Head of caudate nucleus (tissue), 42 donors: ENCODE data around the gene GALNT17.
A peak's percentile ranks its signal among the peaks of the same experiment; 100 is the strongest.
"Not testable (repeated sequence)": the region's sequence is repeated elsewhere in the genome, so short reads cannot be mapped to it uniquely, and the experiment has no call there.

Source experiments
- DNase-seq, 42 donors: peaks; one replicate each; pipeline versions ENCODE4 v3.0.0 to v3.0.0-alpha.2; 2020 to 2021; ENCODE audit warnings: mixed read lengths in 7 of 42
- intact Hi-C: fragments of 100-400 bp; cut with DNase I; formaldehyde crosslinking; loops from one replicate; pipeline ENCODE4 v1.15.0; 2022

Gene GALNT17

GRCh38 chr7:71148098-71148497 is 16.2 kb downstream of the GALNT17 start:
- intact Hi-C loops = no loop called here
- DNase-seq = no peak

GRCh38 chr7:71155236-71155635 is 23.3 kb downstream of the GALNT17 start:
- DNase-seq = no peak
- intact Hi-C loops = no loop called here

GRCh38 chr7:71157757-71158156 is 25.8 kb downstream of the GALNT17 start:
- intact Hi-C loops = no loop called here
- DNase-seq = no peak

DNA sequence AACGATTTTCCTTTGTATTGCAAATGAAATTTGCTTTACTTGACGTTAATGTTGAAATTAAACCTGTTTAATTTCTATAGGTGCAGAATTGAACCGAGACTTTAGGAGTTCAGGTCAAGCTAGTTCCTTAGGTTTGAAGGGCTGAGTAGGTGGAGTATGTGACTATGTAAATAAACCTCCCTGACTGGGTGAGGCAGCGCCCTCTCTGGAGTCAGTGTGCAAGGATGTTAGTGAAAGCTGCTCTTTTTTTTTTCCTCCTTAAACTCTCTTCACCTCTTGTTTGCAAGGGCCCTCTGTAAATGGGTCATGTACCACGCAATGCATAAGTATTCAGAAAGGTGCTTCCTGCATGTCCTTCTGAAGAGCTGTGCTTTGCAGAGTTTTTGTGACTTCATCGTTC is 33.8 kb downstream of the GALNT17 start:
- peak in 9 of 42 donors; percentile 5 to 44 (median 32) for DNase-seq
- intact Hi-C loops = no loop called here

- intact Hi-C loops = no loop called here
- no peak for DNase-seq
Observed at GRCh38 chr7:71171476-71171875, 39.5 kb downstream of the GALNT17 start.

- no peak for DNase-seq
Observed at GRCh38 chr7:71173955-71174354, 42.0 kb downstream of the GALNT17 start.

DNA sequence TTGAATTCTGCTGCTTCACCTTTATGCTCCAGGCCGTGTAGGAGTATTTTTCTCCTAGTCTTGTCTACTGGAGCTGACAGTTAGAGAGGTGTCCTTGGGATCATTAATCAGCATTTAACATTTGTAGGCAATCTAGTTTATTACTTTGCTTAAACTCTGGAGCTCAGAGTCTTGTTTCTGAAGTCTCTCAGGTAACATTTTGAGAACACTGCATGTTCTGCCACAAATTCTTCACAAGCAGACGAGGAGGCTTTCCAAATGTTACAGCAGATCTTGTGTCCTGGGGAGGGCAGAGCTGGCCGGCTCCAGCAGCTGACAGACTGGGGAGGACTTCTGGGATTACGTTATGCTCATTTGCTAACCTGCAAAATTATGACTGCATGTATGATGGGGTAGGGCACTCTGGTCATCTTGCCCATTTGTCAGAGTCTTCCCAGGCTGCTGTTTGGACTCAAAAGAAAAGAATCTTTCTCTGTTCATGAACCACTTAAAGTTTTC is 50.5 kb downstream of the GALNT17 start:
- DNase-seq = peak in 1 of 42 donors; percentile 7
- intact Hi-C loops = no loop called here

More at GRCh38 chr7:71173955-71174354, 42.0 kb downstream of the GALNT17 start:
- intact Hi-C loops = no loop called here

- peak in 1 of 42 donors; percentile 30 for DNase-seq
- intact Hi-C loops = no loop called here
Observed at GRCh38 chr7:71184136-71184535, 52.2 kb downstream of the GALNT17 start.

- intact Hi-C loops = no loop called here
- DNase-seq = no peak
Observed at GRCh38 chr7:71184609-71185008, 52.7 kb downstream of the GALNT17 start.

- DNase-seq = peak in 1 of 42 donors; percentile 0
- intact Hi-C loops = no loop called here
Observed at GRCh38 chr7:71186535-71187057, 54.7 kb downstream of the GALNT17 start.

GRCh38 chr7:71191771-71192170 is 59.8 kb downstream of the GALNT17 start:
- DNase-seq = no peak
- intact Hi-C loops = no loop called here

DNA sequence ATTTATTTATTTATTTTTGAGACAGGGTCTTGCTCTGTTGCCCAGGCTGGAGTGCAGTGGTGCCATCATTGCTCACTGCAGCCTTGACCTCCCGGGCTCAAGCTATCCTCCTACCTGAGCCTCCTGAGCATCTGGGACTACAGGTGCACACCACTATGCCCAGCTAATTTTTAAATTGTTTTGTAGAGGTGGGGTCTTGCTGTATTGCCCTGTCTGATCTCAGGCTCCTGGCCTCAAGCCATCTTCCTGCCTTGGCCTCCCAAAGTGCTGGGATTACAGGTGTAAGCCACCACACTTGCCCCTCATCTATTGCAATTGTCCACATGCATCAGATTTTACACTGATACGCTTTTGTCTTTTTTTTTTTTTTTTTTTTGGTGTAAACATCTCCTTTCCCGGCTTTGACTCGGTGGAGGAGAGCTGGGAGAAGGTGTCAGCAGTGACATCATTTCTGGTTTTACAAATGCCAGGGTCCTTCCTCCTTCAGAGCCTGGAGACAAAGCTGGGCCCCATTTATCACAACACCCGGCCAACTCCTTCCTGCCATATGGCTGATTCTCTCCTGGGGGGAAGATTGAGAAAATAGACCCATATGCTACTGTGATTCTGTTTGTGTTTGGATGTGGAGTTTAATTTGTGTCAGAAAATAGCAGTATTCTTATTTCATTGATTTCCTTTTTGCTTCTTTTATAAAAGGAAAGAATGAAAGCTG is 61.3 kb downstream of the GALNT17 start:
- DNase-seq = peak in 1 of 42 donors; percentile 17
- intact Hi-C loops = no loop called here

DNA sequence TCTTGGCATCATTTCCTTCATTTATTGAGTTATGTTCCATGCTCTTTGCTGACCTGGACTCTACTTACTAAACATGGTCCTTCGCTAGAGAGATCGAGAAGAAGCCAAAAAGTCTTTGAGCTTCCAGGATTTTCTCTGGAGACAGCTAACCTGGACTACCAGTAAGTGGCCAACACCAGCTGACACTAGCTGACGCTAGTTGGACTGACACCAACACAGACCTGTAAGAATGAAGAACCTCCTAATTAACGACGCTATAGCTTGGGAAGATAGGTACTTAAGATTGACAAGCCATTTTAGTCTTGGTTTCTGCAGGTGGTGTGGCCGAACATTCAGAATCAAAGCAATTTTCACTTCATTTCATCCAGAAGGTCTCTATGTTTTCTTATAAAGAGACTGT is 66.4 kb downstream of the GALNT17 start:
- intact Hi-C loops = no loop called here

GRCh38 chr7:71198887-71199286 is 66.9 kb downstream of the GALNT17 start:
- intact Hi-C loops = no loop called here
- DNase-seq = peak in 1 of 42 donors; percentile 35

More for the DNA sequence above, 66.4 kb downstream of the GALNT17 start:
- DNase-seq = peak in 1 of 42 donors; percentile 12

DNA sequence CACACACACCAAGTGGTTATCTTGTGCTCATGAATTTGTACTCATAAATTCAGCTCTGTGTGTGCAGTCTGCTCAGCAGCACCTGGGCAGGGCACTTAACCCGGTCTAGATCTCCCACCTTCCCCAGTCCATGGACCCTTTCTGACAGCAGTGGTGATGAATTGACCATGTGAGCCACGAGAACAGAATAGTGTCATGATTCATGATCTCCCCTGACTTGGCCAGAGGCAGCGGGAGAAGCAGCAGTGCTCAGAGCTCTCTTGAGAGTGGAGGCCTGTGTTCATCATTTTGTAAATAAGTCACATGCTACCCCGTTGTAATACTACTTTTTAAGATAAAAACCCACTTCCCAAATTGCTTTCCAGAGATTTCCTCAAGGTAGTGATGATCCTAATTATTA is 74.2 kb downstream of the GALNT17 start:
- DNase-seq = no peak
- intact Hi-C loops = no loop called here

- DNase-seq = no peak
- intact Hi-C loops = no loop called here
Observed at GRCh38 chr7:71208881-71209280, 76.9 kb downstream of the GALNT17 start.

GRCh38 chr7:71209484-71209883 is 77.5 kb downstream of the GALNT17 start:
- DNase-seq, intact Hi-C loops: not testable (repeated sequence)

- DNase-seq = no peak
- intact Hi-C loops = no loop called here
Observed at GRCh38 chr7:71210220-71210619, 78.3 kb downstream of the GALNT17 start.

GRCh38 chr7:71212433-71212832 is 80.5 kb downstream of the GALNT17 start:
- intact Hi-C loops, DNase-seq: not testable (repeated sequence)

DNA sequence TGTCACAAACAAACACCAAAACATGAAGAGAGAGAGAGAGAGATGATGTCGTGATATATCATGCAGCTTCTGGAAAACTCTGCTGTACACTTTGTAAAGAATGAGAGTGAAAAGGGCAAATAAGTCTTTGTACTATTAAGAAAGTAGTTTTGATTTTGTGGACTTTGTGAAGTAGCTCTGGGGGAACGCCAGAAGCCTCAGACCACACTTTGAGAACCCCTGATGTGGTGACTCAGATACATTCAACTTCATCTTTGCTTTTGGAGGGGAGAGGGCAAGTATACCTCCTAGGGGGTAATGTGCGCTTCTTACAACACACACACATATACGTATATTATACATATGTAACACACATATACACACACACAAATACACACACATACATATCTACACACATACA is 84.3 kb downstream of the GALNT17 start:
- intact Hi-C loops = no loop called here
- no peak for DNase-seq

- intact Hi-C loops = no loop called here
- DNase-seq = no peak
Observed at GRCh38 chr7:71220210-71220695, 88.3 kb downstream of the GALNT17 start.
